Neural cell (in vitro differentiated cells): ENCODE measurements around the gene PKP2. TPM values are rescaled to one million over a fixed set of nuclear protein-coding genes. Genes with fewer than 3 reads are reported as not detected.

Experiments
- H2AFZ ChIP-seq: fragments of 200-600, 300-800 bp; sonication (generic), shearing (Covaris generic); 2 replicates; pipeline ENCODE4 v1.6.0; 2014; ENCODE audit warnings: low read depth, mild to moderate bottlenecking, antibody characterized with exemption, low read length, moderate library complexity
- H3F3A ChIP-seq: fragments of 200-600 bp; shearing (Covaris generic); 2 replicates; pipeline ENCODE4 v1.6.1; 2016; ENCODE audit warnings: mild to moderate bottlenecking, moderate library complexity, mixed read lengths, antibody characterized with exemption, low read length; ENCODE audit not compliant: insufficient read depth, poor library complexity, severe bottlenecking
- H3K27ac ChIP-seq: fragments of 200-600, 300-800 bp; sonication (generic), shearing (Covaris generic); 2 replicates; pipeline ENCODE4 v1.5.1; 2014; ENCODE audit warnings: mild to moderate bottlenecking, low read length, moderate library complexity
- H3K27me3 ChIP-seq: fragments of 300-800, 200-600 bp; sonication (generic), shearing (Covaris generic); 2 replicates; pipeline ENCODE4 v1.6.0; 2014; ENCODE audit warnings: mild to moderate bottlenecking, low read depth, low read length, moderate library complexity; ENCODE audit not compliant: insufficient read depth
- H3K36me3 ChIP-seq: fragments of 300-800, 200-600 bp; sonication (generic), shearing (Covaris generic); 2 replicates; pipeline ENCODE4 v1.5.1; 2014; ENCODE audit warnings: mild to moderate bottlenecking, antibody characterized with exemption, low read length, moderate library complexity; ENCODE audit not compliant: insufficient read depth
- H3K4me2 ChIP-seq: fragments of 300-800, 200-600 bp; sonication (generic), shearing (Covaris generic); 2 replicates; pipeline ENCODE4 v1.6.0; 2014; ENCODE audit warnings: mild to moderate bottlenecking, low read length
- H3K4me3 ChIP-seq: fragments of 300-800, 200-600 bp; sonication (generic), shearing (Covaris generic); 2 replicates; pipeline ENCODE4 v1.5.1; 2014; ENCODE audit warnings: mild to moderate bottlenecking, low read length, moderate library complexity
- H3K79me2 ChIP-seq: fragments of 200-600 bp; shearing (Covaris generic); replicated peaks from 2 replicates; pipeline ENCODE4 v1.6.0; 2014; ENCODE audit warnings: mild to moderate bottlenecking, low read length, moderate library complexity; ENCODE audit not compliant: insufficient read depth
- H3K9ac ChIP-seq: fragments of 300-800, 200-600 bp; sonication (generic), shearing (Covaris generic); 2 replicates; pipeline ENCODE4 v1.6.1; 2016; ENCODE audit warnings: mild to moderate bottlenecking, low read length, mixed read lengths
- H3K9me2 ChIP-seq: fragments of 200-600 bp; shearing (Covaris generic); 2 replicates; pipeline ENCODE4 v1.6.1; 2016; ENCODE audit warnings: mild to moderate bottlenecking, low read length, mixed read lengths; ENCODE audit not compliant: insufficient read depth
- H3K9me3 ChIP-seq: fragments of 200-600, 300-800 bp; sonication (generic), shearing (Covaris generic); 2 replicates; pipeline ENCODE4 v1.6.1; 2016; ENCODE audit warnings: mild to moderate bottlenecking, mixed run types, low read length, moderate library complexity, mixed read lengths
- H4K20me1 ChIP-seq: fragments of 200-600 bp; shearing (Covaris generic); 2 replicates; pipeline ENCODE4 v1.6.1; 2016; ENCODE audit warnings: mild to moderate bottlenecking, mixed run types; ENCODE audit not compliant: insufficient read depth
- CTCF ChIP-seq: fragments of 450-650 bp; IDR thresholded peaks from 2 replicates; pipeline ENCODE4 v1.5.1; 2014; ENCODE audit warnings: antibody characterized with exemption, mild to moderate bottlenecking, moderate library complexity; ENCODE audit not compliant: poor library complexity, severe bottlenecking
- EP300 ChIP-seq: fragments of 450-650 bp; conservative IDR thresholded peaks from 2 replicates; pipeline ENCODE4 v1.6.1; 2014; ENCODE audit warnings: antibody characterized with exemption, mild to moderate bottlenecking, moderate library complexity; ENCODE audit not compliant: poor library complexity, severe bottlenecking
- EZH2 ChIP-seq: fragments of 200-600, 300-800 bp; shearing (Covaris generic), sonication (generic); IDR thresholded peaks from 2 replicates; pipeline ENCODE4 v1.6.1; 2014; ENCODE audit warnings: antibody characterized with exemption, low read length, borderline replicate concordance, mild to moderate bottlenecking; ENCODE audit not compliant: insufficient read depth, poor library complexity, severe bottlenecking
- MXI1 ChIP-seq: fragments of 450-650 bp; conservative IDR thresholded peaks from 2 replicates; pipeline ENCODE4 v1.6.1; 2014; ENCODE audit warnings: antibody characterized with exemption, mild to moderate bottlenecking; ENCODE audit not compliant: poor library complexity, severe bottlenecking
- POLR2AphosphoS5 ChIP-seq: IDR thresholded peaks from 2 replicates; pipeline ENCODE4 v1.6.1; 2012
- RAD21 ChIP-seq: fragments of 450-650 bp; conservative IDR thresholded peaks from 2 replicates; pipeline ENCODE4 v1.6.1; 2014; ENCODE audit warnings: antibody characterized with exemption, mild to moderate bottlenecking, moderate library complexity
- SMC3 ChIP-seq: fragments of 450-650 bp; conservative IDR thresholded peaks from 2 replicates; pipeline ENCODE4 v1.6.1; 2014; ENCODE audit warnings: antibody characterized with exemption, mild to moderate bottlenecking, moderate library complexity; ENCODE audit not compliant: poor library complexity
- TAF1 ChIP-seq: IDR thresholded peaks from 2 replicates; pipeline ENCODE4 v1.6.1; 2012; ENCODE audit warnings: low read depth
- polyA plus RNA-seq: library from polyadenylated mRNA; depleted of rRNA; stranded (reverse); fragments of >200 nt; gene quantifications from 2 replicates; pipeline ENCODE4 v1.2.3, GENCODE V29; 2014
- TF ChIP-seq, protein P1 (sequence below): IDR thresholded peaks from 2 replicates; pipeline ENCODE4 v1.6.1; 2012; ENCODE audit warnings: borderline replicate concordance

PKP2 gene
- polyA plus RNA-seq, 1 donor from 2014 or later: 4.0 TPM

DNA sequence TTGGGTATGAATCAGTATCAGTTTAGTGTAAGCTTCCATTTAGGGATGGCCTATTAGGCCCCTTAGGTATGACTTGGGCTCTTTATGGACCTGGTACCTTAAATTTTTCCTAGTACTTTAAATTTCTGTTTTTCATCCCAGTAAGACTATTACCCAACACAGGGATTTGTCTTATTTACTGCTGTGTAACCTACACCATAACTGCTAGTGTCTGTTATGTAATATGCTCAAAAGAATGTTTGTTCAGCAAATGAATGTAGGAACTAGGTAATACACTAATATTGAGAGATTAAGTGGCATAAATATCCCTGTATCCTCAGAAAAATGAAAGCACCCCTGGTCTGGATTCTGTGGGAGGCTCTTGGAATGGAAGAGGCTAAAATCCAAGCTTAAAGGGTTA is 77.2 kb downstream of the PKP2 start:
- Histone ChIP-seq H3K9me3 (no peaks in the 10 kb centered on the region), H3K9me2 (no peaks in the 10 kb centered on the region), H2AFZ (no peak overlapping the region), H4K20me1 (no peaks in the 10 kb centered on the region), H3K9ac (no peak overlapping the region), H3K27me3 (no peaks in the 10 kb centered on the region), H3K4me2 (no peak overlapping the region), H3K4me3 (no peak overlapping the region), H3K27ac (no peak overlapping the region), H3F3A (no peaks in the 10 kb centered on the region), H3K79me2 (no peaks in the 10 kb centered on the region), H3K36me3 (no peaks in the 10 kb centered on the region)
- TF ChIP-seq SMC3: no peak
- no peak for TF ChIP-seq EP300
- no peak for TF ChIP-seq TAF1
- TF ChIP-seq POLR2AphosphoS5: no peak
- no peak for TF ChIP-seq EZH2
- no peak for TF ChIP-seq RAD21
- TF ChIP-seq, protein P1, sequence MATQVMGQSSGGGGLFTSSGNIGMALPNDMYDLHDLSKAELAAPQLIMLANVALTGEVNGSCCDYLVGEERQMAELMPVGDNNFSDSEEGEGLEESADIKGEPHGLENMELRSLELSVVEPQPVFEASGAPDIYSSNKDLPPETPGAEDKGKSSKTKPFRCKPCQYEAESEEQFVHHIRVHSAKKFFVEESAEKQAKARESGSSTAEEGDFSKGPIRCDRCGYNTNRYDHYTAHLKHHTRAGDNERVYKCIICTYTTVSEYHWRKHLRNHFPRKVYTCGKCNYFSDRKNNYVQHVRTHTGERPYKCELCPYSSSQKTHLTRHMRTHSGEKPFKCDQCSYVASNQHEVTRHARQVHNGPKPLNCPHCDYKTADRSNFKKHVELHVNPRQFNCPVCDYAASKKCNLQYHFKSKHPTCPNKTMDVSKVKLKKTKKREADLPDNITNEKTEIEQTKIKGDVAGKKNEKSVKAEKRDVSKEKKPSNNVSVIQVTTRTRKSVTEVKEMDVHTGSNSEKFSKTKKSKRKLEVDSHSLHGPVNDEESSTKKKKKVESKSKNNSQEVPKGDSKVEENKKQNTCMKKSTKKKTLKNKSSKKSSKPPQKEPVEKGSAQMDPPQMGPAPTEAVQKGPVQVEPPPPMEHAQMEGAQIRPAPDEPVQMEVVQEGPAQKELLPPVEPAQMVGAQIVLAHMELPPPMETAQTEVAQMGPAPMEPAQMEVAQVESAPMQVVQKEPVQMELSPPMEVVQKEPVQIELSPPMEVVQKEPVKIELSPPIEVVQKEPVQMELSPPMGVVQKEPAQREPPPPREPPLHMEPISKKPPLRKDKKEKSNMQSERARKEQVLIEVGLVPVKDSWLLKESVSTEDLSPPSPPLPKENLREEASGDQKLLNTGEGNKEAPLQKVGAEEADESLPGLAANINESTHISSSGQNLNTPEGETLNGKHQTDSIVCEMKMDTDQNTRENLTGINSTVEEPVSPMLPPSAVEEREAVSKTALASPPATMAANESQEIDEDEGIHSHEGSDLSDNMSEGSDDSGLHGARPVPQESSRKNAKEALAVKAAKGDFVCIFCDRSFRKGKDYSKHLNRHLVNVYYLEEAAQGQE: no peak
- no peak for TF ChIP-seq CTCF
- no peak for TF ChIP-seq MXI1

GRCh38 chr12:32811686-32812392 is 84.7 kb downstream of the PKP2 start:
- H3K9me3 ChIP-seq: no peaks in the 10 kb centered on the region
- H3K79me2 ChIP-seq: no peaks in the 10 kb centered on the region
- no peaks in the 10 kb centered on the region for H3F3A ChIP-seq
- H4K20me1 ChIP-seq: no peaks in the 10 kb centered on the region
- H3K4me2 ChIP-seq: no peak overlapping the region
- H3K9me2 ChIP-seq: no peaks in the 10 kb centered on the region
- H3K27me3 ChIP-seq: no peaks in the 10 kb centered on the region
- H3K36me3 ChIP-seq: no peaks in the 10 kb centered on the region
- no peak overlapping the region for H3K27ac ChIP-seq
- H2AFZ ChIP-seq: no peak overlapping the region
- TF ChIP-seq EZH2 (no peak), POLR2AphosphoS5 (no peak), MXI1 (no peak), SMC3 (no peak), EP300 (no peak), CTCF (no peak), RAD21 (no peak), TAF1 (no peak)
- TF ChIP-seq, protein P1: no peak
- H3K9ac ChIP-seq: no peak overlapping the region
- no peak overlapping the region for H3K4me3 ChIP-seq
